Measurements from ENCODE around the gene DENND5B. TPM values are rescaled to one million over a fixed set of nuclear protein-coding genes. Genes with fewer than 3 reads are reported as not detected.

DENND5B gene
- total and polyA plus RNA-seq, 10 of the 15 experiments (the other 5 are each of a cell fraction or from before 2014, with no cell fraction given): 0.39 to 32.5 (median 20.6) TPM

- H3K79me2 ChIP-seq (ENCODE audit: control insufficient read depth, insufficient read depth, low read length): peaks cover 17% of the 10 kb centered on the region
Observed at GRCh38 chr12:31514912-31515311, 76.0 kb downstream of the DENND5B start.

More at GRCh38 chr12:31514912-31515311, 76.0 kb downstream of the DENND5B start:
- no peak overlapping the region for H2AFZ ChIP-seq (ENCODE audit: control insufficient read depth, low read depth, low read length)
- no peak for FAIRE-seq
- ChIA-PET SMC1A (ENCODE audit: uncharacterized antibody, unreplicated experiment) (interaction anchor here (1.0 kb wide), 1 partner anchor 17 kb away, joined by 3 read pairs; no protein-coding TSS in a partner anchor), CTCF (no interaction called here), RAD21 (ENCODE audit: unreplicated experiment) (no interaction called here), POLR2A (no interaction called here)
- no peak overlapping the region for H3K27ac ChIP-seq (ENCODE audit: control insufficient read depth, insufficient read depth)
- H3K4me2 ChIP-seq (ENCODE audit: control insufficient read depth, insufficient read depth): no peak overlapping the region
- peaks cover 3% of the 10 kb centered on the region; the same call in 1 of the 2 replicates for H4K20me1 ChIP-seq (ENCODE audit: control insufficient read depth, insufficient read depth)
- no peaks in the 10 kb centered on the region for H3K9me3 ChIP-seq (replicated peaks; ENCODE audit: control insufficient read depth, insufficient read depth, low read length)
- TF ChIP-seq CUX1 (IDR thresholded peaks at IDR 0.05; ENCODE audit: insufficient replicate concordance, low read depth, low read length): no peak
- TF ChIP-seq MEF2A (IDR thresholded peaks at IDR 0.05; ENCODE audit: insufficient read depth, low read depth, low read length): no peak
- no peak for TF ChIP-seq HDGF (IDR thresholded peaks at IDR 0.05)
- TF ChIP-seq NFIC (IDR thresholded peaks at IDR 0.05; ENCODE audit: low read depth, low read length): no peak
- no peak for TF ChIP-seq ESRRA (IDR thresholded peaks at IDR 0.05; ENCODE audit: low read length)
- TF ChIP-seq SREBF2 (IDR thresholded peaks at IDR 0.05; ENCODE audit: low read length): no peak
- no peak for TF ChIP-seq SRF (IDR thresholded peaks at IDR 0.05; ENCODE audit: low read depth in 2 of 2, low read length in 2 of 2)
- no peak for TF ChIP-seq NFYA (IDR thresholded peaks at IDR 0.05; ENCODE audit: borderline replicate concordance, low read depth, low read length)
- TF ChIP-seq CBFB (IDR thresholded peaks at IDR 0.05; ENCODE audit: low read depth): no peak
- no peak for TF ChIP-seq HDAC6 (IDR thresholded peaks at IDR 0.05; ENCODE audit: unreplicated experiment)
- TF ChIP-seq ZZZ3 (IDR thresholded peaks at IDR 0.05; ENCODE audit: control insufficient read depth, insufficient read length, low read depth): no peak
- no peak for TF ChIP-seq ATF3 (IDR thresholded peaks at IDR 0.05; ENCODE audit: borderline replicate concordance, extremely low read depth, low read depth, low read length)
- TF ChIP-seq BMI1 (IDR thresholded peaks at IDR 0.05; ENCODE audit: borderline replicate concordance): no peak
- no peak overlapping the region for H3K9ac ChIP-seq (ENCODE audit: control insufficient read depth, insufficient read depth, low read length)
- no peak for ATAC-seq
- no TSS peak for BruUV-seq (replicated peaks)
- 97% methylated on average over 4 of the region's 4 CpGs for WGBS (ENCODE audit: insufficient coverage, insufficient replicate concordance, low lambda C conversion rate, missing lambda C conversion rate)
- intact Hi-C loops (cut with micrococcal nuclease; ENCODE audit: unreplicated experiment): no loop called here
- no peak overlapping the region for H3K4me3 ChIP-seq
- H3K4me1 ChIP-seq (ENCODE audit: control insufficient read depth, insufficient read depth, low read length): peaks cover 5% of the 10 kb centered on the region
- DNase-seq (ENCODE audit: low read depth, low spot score): no peak
- H3K36me3 ChIP-seq (ENCODE audit: control insufficient read depth in 2 of 2, insufficient read depth in 2 of 2, low read length in 1 of 2): no peaks in the 10 kb centered on the region
- in situ Hi-C loops (cut with MboI): no loop called here
- H3K27me3 ChIP-seq (replicated peaks in 1 of 2; ENCODE audit: control insufficient read depth in 2 of 2, insufficient read depth in 2 of 2, low read length in 1 of 2): no peaks in the 10 kb centered on the region

All from GM12878 (cell line).